ENCODE results near the gene HSD17B1. TPM values are rescaled to one million over a fixed set of nuclear protein-coding genes. Genes with fewer than 3 reads are reported as not detected.

Gene HSD17B1
- total and polyA plus RNA-seq, 2 of the 13 experiments (the other 11 are each of a cell fraction or from before 2014, with no cell fraction given): 0.54 to 0.93 TPM

DNA sequence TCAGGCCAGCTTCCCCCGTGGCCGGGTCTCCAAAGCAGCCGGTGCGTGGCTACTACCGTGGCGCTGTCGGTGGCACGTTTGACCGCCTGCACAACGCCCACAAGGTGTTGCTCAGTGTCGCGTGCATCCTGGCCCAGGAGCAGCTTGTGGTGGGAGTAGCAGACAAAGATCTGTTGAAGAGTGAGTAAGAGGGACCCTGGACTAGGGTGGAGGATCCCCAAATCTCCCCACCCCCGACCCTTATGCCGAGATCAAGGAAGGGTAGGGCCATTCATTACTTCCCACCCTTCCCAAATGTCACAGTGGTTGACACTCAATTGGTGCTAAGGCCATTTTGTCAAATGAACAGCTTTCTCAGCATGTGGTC lies 10.4 kb downstream of the HSD17B1 start (continued):
- TF ChIP-seq, protein P1, sequence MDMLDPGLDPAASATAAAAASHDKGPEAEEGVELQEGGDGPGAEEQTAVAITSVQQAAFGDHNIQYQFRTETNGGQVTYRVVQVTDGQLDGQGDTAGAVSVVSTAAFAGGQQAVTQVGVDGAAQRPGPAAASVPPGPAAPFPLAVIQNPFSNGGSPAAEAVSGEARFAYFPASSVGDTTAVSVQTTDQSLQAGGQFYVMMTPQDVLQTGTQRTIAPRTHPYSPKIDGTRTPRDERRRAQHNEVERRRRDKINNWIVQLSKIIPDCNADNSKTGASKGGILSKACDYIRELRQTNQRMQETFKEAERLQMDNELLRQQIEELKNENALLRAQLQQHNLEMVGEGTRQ (IDR thresholded peaks at IDR 0.05; ENCODE audit: low read depth, low read length): 0 out of 2 replicates have a peak, but pooled peaks have one; percentile 7
- TF ChIP-seq, protein P1 (CRISPR knock-in tag; IDR thresholded peaks at IDR 0.05; ENCODE audit: borderline replicate concordance): no peak
- TF ChIP-seq ZSCAN31 (CRISPR knock-in tag; IDR thresholded peaks at IDR 0.05; ENCODE audit: low read depth) (peak; percentile 39), KLF6 (CRISPR knock-in tag; IDR thresholded peaks at IDR 0.05) (no peak), FOXM1 (CRISPR knock-in tag; IDR thresholded peaks at IDR 0.05) (no peak), HOXA7 (CRISPR knock-in tag; IDR thresholded peaks at IDR 0.05) (no peak), TCF12 (IDR thresholded peaks at IDR 0.05) (no peak), TCF12 (CRISPR knock-in tag; IDR thresholded peaks at IDR 0.05) (no peak), CBX5 (CRISPR knock-in tag; IDR thresholded peaks at IDR 0.05; ENCODE audit: borderline replicate concordance) (no peak), MAZ (IDR thresholded peaks at IDR 0.05; ENCODE audit: borderline replicate concordance, low read depth, low read length) (no peak), MAZ (CRISPR knock-in tag; IDR thresholded peaks at IDR 0.05; ENCODE audit: low read depth) (0 out of 2 replicates have a peak, but pooled peaks have one; percentile 14), NFKB2 (CRISPR knock-in tag; IDR thresholded peaks at IDR 0.05; ENCODE audit: borderline replicate concordance) (peak; percentile 11; the same call in 1 of the 2 replicates), TOPORS (CRISPR knock-in tag; IDR thresholded peaks at IDR 0.05) (no peak), FIP1L1 (IDR thresholded peaks at IDR 0.05; ENCODE audit: borderline replicate concordance, insufficient read depth, low read depth, low read length) (no peak), MEIS2 (CRISPR knock-in tag; IDR thresholded peaks at IDR 0.05) (no peak), KLF16 (CRISPR knock-in tag; IDR thresholded peaks at IDR 0.05) (no peak), ZNF530 (CRISPR knock-in tag; IDR thresholded peaks at IDR 0.05; ENCODE audit: low read depth) (no peak)
- TF ChIP-seq, protein P2, sequence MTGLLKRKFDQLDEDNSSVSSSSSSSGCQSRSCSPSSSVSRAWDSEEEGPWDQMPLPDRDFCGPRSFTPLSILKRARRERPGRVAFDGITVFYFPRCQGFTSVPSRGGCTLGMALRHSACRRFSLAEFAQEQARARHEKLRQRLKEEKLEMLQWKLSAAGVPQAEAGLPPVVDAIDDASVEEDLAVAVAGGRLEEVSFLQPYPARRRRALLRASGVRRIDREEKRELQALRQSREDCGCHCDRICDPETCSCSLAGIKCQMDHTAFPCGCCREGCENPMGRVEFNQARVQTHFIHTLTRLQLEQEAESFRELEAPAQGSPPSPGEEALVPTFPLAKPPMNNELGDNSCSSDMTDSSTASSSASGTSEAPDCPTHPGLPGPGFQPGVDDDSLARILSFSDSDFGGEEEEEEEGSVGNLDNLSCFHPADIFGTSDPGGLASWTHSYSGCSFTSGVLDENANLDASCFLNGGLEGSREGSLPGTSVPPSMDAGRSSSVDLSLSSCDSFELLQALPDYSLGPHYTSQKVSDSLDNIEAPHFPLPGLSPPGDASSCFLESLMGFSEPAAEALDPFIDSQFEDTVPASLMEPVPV (CRISPR knock-in tag; IDR thresholded peaks at IDR 0.05): no peak
- TF ChIP-seq, protein P3, sequence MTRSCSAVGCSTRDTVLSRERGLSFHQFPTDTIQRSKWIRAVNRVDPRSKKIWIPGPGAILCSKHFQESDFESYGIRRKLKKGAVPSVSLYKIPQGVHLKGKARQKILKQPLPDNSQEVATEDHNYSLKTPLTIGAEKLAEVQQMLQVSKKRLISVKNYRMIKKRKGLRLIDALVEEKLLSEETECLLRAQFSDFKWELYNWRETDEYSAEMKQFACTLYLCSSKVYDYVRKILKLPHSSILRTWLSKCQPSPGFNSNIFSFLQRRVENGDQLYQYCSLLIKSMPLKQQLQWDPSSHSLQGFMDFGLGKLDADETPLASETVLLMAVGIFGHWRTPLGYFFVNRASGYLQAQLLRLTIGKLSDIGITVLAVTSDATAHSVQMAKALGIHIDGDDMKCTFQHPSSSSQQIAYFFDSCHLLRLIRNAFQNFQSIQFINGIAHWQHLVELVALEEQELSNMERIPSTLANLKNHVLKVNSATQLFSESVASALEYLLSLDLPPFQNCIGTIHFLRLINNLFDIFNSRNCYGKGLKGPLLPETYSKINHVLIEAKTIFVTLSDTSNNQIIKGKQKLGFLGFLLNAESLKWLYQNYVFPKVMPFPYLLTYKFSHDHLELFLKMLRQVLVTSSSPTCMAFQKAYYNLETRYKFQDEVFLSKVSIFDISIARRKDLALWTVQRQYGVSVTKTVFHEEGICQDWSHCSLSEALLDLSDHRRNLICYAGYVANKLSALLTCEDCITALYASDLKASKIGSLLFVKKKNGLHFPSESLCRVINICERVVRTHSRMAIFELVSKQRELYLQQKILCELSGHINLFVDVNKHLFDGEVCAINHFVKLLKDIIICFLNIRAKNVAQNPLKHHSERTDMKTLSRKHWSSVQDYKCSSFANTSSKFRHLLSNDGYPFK (CRISPR knock-in tag; IDR thresholded peaks at IDR 0.05; ENCODE audit: borderline replicate concordance): no peak
- TF ChIP-seq, protein P4, sequence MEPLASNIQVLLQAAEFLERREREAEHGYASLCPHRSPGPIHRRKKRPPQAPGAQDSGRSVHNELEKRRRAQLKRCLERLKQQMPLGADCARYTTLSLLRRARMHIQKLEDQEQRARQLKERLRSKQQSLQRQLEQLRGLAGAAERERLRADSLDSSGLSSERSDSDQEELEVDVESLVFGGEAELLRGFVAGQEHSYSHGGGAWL (CRISPR knock-in tag; IDR thresholded peaks at IDR 0.05): no peak
- TF ChIP-seq, protein P5, sequence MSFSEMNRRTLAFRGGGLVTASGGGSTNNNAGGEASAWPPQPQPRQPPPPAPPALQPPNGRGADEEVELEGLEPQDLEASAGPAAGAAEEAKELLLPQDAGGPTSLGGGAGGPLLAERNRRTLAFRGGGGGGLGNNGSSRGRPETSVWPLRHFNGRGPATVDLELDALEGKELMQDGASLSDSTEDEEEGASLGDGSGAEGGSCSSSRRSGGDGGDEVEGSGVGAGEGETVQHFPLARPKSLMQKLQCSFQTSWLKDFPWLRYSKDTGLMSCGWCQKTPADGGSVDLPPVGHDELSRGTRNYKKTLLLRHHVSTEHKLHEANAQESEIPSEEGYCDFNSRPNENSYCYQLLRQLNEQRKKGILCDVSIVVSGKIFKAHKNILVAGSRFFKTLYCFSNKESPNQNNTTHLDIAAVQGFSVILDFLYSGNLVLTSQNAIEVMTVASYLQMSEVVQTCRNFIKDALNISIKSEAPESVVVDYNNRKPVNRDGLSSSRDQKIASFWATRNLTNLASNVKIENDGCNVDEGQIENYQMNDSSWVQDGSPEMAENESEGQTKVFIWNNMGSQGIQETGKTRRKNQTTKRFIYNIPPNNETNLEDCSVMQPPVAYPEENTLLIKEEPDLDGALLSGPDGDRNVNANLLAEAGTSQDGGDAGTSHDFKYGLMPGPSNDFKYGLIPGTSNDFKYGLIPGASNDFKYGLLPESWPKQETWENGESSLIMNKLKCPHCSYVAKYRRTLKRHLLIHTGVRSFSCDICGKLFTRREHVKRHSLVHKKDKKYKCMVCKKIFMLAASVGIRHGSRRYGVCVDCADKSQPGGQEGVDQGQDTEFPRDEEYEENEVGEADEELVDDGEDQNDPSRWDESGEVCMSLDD (CRISPR knock-in tag; IDR thresholded peaks at IDR 0.05; ENCODE audit: borderline replicate concordance): peak; percentile 13; the same call in 1 of the 2 replicates
